Small intestine (tissue), 7 donors: ENCODE data around the gene RPL39L. TPM values are rescaled to one million over a fixed set of nuclear protein-coding genes. Genes with fewer than 3 reads are reported as not detected.

Source experiments
- DNase-seq, 2 donors: peaks; one replicate each; pipeline versions ENCODE4 v3.0.0 to v3.0.0-alpha.2; 2013
- FAIRE-seq: peaks from 2 replicates; lab custom pipeline; 2012; peaks lifted over from hg19 to GRCh38; lab: Jason Lieb, UNC
- H3K27ac ChIP-seq, 3 donors: one replicate each; pipeline ENCODE4 v1.5.1; 2013; ENCODE audit warnings: low read length in 2 of 3, mild to moderate bottlenecking in 2 of 3, control low read depth in 1 of 3, inconsistent platforms in 1 of 3, low read depth in 1 of 3, moderate library complexity in 1 of 3
- H3K27me3 ChIP-seq, 3 donors: one replicate each; pipeline ENCODE4 v1.6.1; 2013; ENCODE audit warnings: low read length in 3 of 3, inconsistent platforms in 1 of 3; ENCODE audit not compliant: control insufficient read depth in 3 of 3, insufficient read depth in 3 of 3
- H3K36me3 ChIP-seq, 3 donors: one replicate each; pipeline ENCODE4 v1.6.1; 2013; ENCODE audit warnings: low read length in 3 of 3, inconsistent platforms in 1 of 3, low read depth in 1 of 3, mild to moderate bottlenecking in 1 of 3, moderate library complexity in 1 of 3; ENCODE audit not compliant: control insufficient read depth in 3 of 3, insufficient read depth in 2 of 3
- H3K4me1 ChIP-seq, 3 donors: one replicate each; pipeline ENCODE4 v1.6.1; 2013; ENCODE audit warnings: low read length in 2 of 3, inconsistent platforms in 1 of 3, low read depth in 1 of 3, mild to moderate bottlenecking in 1 of 3, moderate library complexity in 1 of 3; ENCODE audit not compliant: control insufficient read depth in 3 of 3, insufficient read depth in 2 of 3
- H3K4me3 ChIP-seq, 3 donors: one replicate each; pipeline ENCODE4 v1.5.1; 2013; ENCODE audit warnings: low read length in 3 of 3, control low read depth in 1 of 3, inconsistent platforms in 1 of 3, low read depth in 1 of 3, mild to moderate bottlenecking in 1 of 3, moderate library complexity in 1 of 3
- H3K9me3 ChIP-seq, 2 donors: one replicate each; pipeline ENCODE4 v1.6.1; 2013; ENCODE audit warnings: low read depth in 1 of 2, low read length in 1 of 2; ENCODE audit not compliant: control insufficient read depth in 2 of 2, insufficient read depth in 1 of 2
- WGBS, 3 donors: extraction: QIAGEN DNeasy Blood & Tissue Kit; methylation state at CpG; one replicate each; pipeline ENCODE4 v1.1.7; 2013; 5-methylcytosine and 5-hydroxymethylcytosine counted together
- polyA plus RNA-seq, 4 donors: library from polyadenylated mRNA; stranded (reverse) in 3 of 4; unstranded in 1 of 4; fragments of 200-250 nt in 3 of 4; fragments of 120-200 nt in 1 of 4; gene quantifications; one replicate each; pipeline versions ENCODE4 v1.2.1 to v1.2.3, GENCODE V29; 2013
- donor health status: healthy with polysubstance abuse.
- donor health status: control.
- donor health status: control.
- donor health status: Bipolar disorder and iron deficiency.
- donor health status: healthy.

RPL39L gene
- polyA plus RNA-seq, 4 donors = 2.7 to 18.6 (median 8.3) TPM

GRCh38 chr3:187161556-187161955 is 22.3 kb upstream of the RPL39L start:
- H3K27ac ChIP-seq = no peak overlapping the region
- H3K4me1 ChIP-seq = no peaks in the 10 kb centered on the region
- H3K27me3 ChIP-seq = no peaks in the 10 kb centered on the region
- FAIRE-seq = no peak
- DNase-seq = no peak
- H3K9me3 ChIP-seq = peaks cover 0 to 19% of the 10 kb centered on the region in 2 donors
- H3K4me3 ChIP-seq = no peak overlapping the region
- H3K36me3 ChIP-seq = no peaks in the 10 kb centered on the region

DNA sequence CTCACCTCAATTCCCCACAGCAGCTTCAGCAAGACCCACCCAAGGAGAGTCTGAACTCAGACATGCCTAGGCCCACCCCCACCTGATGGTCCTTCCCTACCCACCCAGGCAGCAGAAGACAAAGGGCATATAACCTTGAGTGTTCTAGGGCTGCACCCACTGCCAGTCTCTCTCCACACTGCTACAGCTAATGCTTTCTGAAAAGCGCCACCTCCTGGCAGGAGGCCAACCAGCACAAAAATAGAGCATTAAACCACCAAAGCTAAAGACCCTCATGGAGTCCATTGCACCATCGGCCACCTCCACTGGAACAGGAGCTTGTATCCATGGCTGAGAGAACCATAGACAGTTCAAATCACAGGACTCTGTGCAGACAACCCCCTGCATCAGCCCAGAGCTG is 11.3 kb upstream of the RPL39L start:
- no peak overlapping the region for H3K27ac ChIP-seq
- no peaks in the 10 kb centered on the region for H3K36me3 ChIP-seq
- 64 to 89% (median 68%) methylated on average over 2 of the region's 2 CpGs for WGBS, 3 donors
- DNase-seq (no peak), FAIRE-seq (no peak)
- no peaks in the 10 kb centered on the region for H3K4me1 ChIP-seq
- H3K9me3 ChIP-seq = peaks cover 0 to under 1% of the 10 kb centered on the region in 2 donors
- no peaks in the 10 kb centered on the region for H3K27me3 ChIP-seq
- no peak overlapping the region for H3K4me3 ChIP-seq

DNA sequence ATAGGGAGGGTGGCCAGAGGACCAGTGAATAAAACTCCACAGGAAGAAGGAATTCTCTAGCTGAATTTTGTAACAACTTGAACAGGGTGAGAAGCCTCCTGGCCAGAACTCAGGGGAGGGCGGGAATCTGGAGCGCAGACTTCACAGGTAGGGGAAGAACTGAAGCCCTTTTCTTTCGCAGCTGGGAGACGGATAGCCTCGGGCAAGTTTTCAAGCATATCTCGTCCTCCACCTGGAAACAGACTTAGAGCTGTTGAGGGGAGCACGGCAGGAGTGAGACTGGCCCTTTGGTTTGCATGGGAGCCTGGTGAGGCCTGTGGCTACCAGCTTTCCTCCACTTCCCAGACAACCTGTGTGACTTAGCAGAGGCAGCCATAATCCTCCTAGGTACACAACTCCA is 10.9 kb upstream of the RPL39L start:
- WGBS, 3 donors = 95 to 97% (median 96%) methylated on average over 7 of the region's 7 CpGs
- Histone ChIP-seq H3K27ac (no peak overlapping the region), H3K4me3 (no peak overlapping the region), H3K36me3 (no peaks in the 10 kb centered on the region), H3K27me3 (no peaks in the 10 kb centered on the region), H3K4me1 (no peaks in the 10 kb centered on the region), H3K9me3 (peaks cover 2 to 5% of the 10 kb centered on the region in 2 donors)
- DNase-seq = no peak
- FAIRE-seq = no peak

GRCh38 chr3:187146389-187146788 is 7.1 kb upstream of the RPL39L start:
- no peak for FAIRE-seq
- H3K4me1 ChIP-seq = no peaks in the 10 kb centered on the region
- no peak for DNase-seq

GRCh38 chr3:187145149-187145895 is 6.0 kb upstream of the RPL39L start:
- Histone ChIP-seq H3K4me1 (no peaks in the 10 kb centered on the region), H3K27ac (no peak overlapping the region), H3K36me3 (no peaks in the 10 kb centered on the region), H3K9me3 (peaks cover 2 to 13% of the 10 kb centered on the region in 2 donors), H3K27me3 (peaks cover 0 to 3% (median 0%) of the 10 kb centered on the region in 3 donors), H3K4me3 (no peak overlapping the region)
- FAIRE-seq = no peak
- no peak for DNase-seq
- WGBS, 3 donors = 81 to 95% (median 91%) methylated on average over 3 of the region's 3 CpGs

More at GRCh38 chr3:187146389-187146788, 7.1 kb upstream of the RPL39L start:
- Histone ChIP-seq H3K27me3 (peaks cover 0 to 3% (median 0%) of the 10 kb centered on the region in 3 donors), H3K4me3 (no peak overlapping the region), H3K9me3 (peaks cover 2 to 13% of the 10 kb centered on the region in 2 donors), H3K27ac (no peak overlapping the region), H3K36me3 (no peaks in the 10 kb centered on the region)
- WGBS, 3 donors = 77 to 87% (median 77%) methylated on average over 3 of the region's 3 CpGs

DNA sequence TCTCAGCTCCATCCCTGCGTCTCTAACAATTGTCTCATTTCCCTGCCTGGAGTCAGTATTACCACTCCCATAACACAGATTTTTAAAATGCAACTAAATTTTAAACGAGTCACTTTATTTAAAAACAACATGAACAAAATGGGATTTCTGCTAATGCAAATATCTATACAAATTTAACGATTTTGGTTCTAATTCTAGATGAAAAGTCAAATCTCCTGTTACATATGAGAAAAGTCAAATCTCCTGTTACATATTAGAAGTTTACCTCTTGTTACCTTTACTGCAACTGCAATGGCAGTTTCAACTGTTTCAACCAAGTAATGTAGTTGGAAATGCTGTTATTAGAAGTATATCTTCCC is 578 bp upstream of the RPL39L start:
- Histone ChIP-seq H3K9me3 (peaks cover 0 to 12% of the 10 kb centered on the region in 2 donors), H3K27me3 (peaks cover 0 to 3% (median 0%) of the 10 kb centered on the region in 3 donors), H3K36me3 (no peaks in the 10 kb centered on the region), H3K4me3 (peak overlapping the region in 2 of 3 donors; percentile 52 to 85), H3K4me1 (no peaks in the 10 kb centered on the region), H3K27ac (peak overlapping the region in 2 of 3 donors; percentile 73 to 92)
- FAIRE-seq (no peak), DNase-seq (no peak)
- 23 to 25% (median 23%) methylated on average over 3 of the region's 3 CpGs for WGBS, 3 donors

DNA sequence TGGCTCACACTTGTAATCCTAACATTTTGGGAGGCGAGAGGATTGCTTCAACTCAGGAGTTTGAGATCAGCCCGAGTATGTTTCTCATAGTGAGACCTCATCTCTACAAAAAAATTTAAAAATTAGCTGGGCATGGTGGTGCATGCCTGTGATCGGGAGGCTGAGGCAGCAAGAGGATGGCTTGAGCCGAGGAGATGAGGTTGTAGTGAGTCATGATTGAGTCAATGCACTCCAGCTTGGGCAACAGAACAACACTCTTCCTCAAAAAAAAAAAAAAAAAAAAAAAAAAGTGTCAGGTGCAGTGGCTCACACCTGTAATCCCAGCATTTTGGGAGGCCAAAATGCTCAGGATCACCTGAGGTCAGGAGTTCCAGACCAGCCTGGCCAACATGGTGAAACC is 2.4 kb downstream of the RPL39L start:
- no peak overlapping the region for H3K4me3 ChIP-seq
- DNase-seq (no peak), FAIRE-seq (no peak)
- no peaks in the 10 kb centered on the region for H3K36me3 ChIP-seq
- no peak overlapping the region for H3K27ac ChIP-seq
- H3K4me1 ChIP-seq = no peaks in the 10 kb centered on the region
- H3K9me3 ChIP-seq = peaks cover 0 to 9% of the 10 kb centered on the region in 2 donors
- peaks cover 0 to under 1% (median 0%) of the 10 kb centered on the region in 3 donors for H3K27me3 ChIP-seq
- WGBS, 3 donors = 86 to 90% (median 90%) methylated on average over 4 of the region's 4 CpGs

GRCh38 chr3:187136337-187136736 is 3.0 kb downstream of the RPL39L start:
- 72 to 92% (median 89%) methylated on average over 1 of the region's 1 CpG for WGBS, 3 donors
- DNase-seq = no peak

More at GRCh38 chr3:187136337-187136736, 3.0 kb downstream of the RPL39L start:
- Histone ChIP-seq H3K27ac (no peak overlapping the region), H3K9me3 (peaks cover 0 to 9% of the 10 kb centered on the region in 2 donors), H3K4me1 (no peaks in the 10 kb centered on the region), H3K36me3 (no peaks in the 10 kb centered on the region), H3K27me3 (no peaks in the 10 kb centered on the region), H3K4me3 (no peak overlapping the region)
- FAIRE-seq = no peak
